Measurements from ENCODE around the gene BRAP. TPM values are rescaled to one million over a fixed set of nuclear protein-coding genes. Genes with fewer than 3 reads are reported as not detected.

The BRAP gene
- polyA plus RNA-seq, 1 of the 3 experiments (the other 2 are of a cell fraction), result 11.4 TPM

DNA sequence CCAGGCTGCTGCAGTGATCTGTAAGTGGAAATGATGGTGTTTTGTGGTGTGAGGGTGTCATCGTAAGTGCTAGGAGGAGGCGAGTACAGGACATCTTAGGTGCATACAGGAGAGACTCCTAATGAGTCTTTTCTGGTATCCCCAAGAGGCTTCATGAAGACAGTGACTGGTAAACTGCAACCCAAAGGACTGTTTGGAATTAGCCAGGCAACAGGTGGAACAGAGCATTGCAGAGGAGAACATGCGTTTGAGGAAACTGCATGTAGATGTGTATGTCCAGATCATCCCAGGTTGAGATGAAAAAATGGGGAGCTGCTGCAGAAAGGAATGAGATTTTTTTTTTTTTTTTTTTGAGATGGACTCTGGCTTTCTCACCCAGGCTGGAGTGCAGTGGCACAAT is 5.5 kb upstream of the BRAP start (continued):
- TF ChIP-seq, protein P1, sequence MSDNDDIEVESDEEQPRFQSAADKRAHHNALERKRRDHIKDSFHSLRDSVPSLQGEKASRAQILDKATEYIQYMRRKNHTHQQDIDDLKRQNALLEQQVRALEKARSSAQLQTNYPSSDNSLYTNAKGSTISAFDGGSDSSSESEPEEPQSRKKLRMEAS (IDR thresholded peaks at IDR 0.05; ENCODE audit: low read depth), result no peak
- no peak for TF ChIP-seq FOXM1 (IDR thresholded peaks at IDR 0.05; ENCODE audit: low read depth)
- TF ChIP-seq, protein P2, sequence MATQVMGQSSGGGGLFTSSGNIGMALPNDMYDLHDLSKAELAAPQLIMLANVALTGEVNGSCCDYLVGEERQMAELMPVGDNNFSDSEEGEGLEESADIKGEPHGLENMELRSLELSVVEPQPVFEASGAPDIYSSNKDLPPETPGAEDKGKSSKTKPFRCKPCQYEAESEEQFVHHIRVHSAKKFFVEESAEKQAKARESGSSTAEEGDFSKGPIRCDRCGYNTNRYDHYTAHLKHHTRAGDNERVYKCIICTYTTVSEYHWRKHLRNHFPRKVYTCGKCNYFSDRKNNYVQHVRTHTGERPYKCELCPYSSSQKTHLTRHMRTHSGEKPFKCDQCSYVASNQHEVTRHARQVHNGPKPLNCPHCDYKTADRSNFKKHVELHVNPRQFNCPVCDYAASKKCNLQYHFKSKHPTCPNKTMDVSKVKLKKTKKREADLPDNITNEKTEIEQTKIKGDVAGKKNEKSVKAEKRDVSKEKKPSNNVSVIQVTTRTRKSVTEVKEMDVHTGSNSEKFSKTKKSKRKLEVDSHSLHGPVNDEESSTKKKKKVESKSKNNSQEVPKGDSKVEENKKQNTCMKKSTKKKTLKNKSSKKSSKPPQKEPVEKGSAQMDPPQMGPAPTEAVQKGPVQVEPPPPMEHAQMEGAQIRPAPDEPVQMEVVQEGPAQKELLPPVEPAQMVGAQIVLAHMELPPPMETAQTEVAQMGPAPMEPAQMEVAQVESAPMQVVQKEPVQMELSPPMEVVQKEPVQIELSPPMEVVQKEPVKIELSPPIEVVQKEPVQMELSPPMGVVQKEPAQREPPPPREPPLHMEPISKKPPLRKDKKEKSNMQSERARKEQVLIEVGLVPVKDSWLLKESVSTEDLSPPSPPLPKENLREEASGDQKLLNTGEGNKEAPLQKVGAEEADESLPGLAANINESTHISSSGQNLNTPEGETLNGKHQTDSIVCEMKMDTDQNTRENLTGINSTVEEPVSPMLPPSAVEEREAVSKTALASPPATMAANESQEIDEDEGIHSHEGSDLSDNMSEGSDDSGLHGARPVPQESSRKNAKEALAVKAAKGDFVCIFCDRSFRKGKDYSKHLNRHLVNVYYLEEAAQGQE (IDR thresholded peaks at IDR 0.05; ENCODE audit: low read depth, low read length), result no peak

DNA sequence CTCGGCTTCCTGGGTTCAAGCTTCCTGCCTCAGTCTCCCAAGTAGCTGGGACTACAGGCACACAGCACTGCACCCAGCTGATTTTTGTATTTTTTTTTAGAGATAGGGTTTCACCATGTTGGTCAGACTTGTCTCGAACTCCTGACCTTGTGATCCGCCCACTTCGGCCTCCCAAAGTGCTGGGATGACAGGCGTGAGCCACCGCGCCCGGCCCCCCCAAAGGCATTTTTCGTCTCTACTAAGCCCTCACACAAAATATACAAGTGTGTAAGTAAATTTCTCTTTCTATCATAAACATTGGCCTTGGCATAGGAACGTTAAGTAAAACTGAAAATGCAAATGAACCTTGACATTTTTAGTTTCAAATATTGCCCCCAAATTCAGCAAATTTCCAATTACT is 2.2 kb upstream of the BRAP start:
- Histone ChIP-seq H3K9me3 (no peaks in the 10 kb centered on the region), H3K27ac (ENCODE audit: low read depth in 2 of 2, low read length in 1 of 2) (no peak overlapping the region), H3K79me2 (ENCODE audit: insufficient read depth) (peaks cover 61% of the 10 kb centered on the region), H3K36me3 (replicated peaks in 1 of 2; ENCODE audit: control insufficient read depth in 1 of 2, insufficient read depth in 2 of 2, low read length in 1 of 2) (peaks cover 2 to 4% of the 10 kb centered on the region in 2 experiments), H3K9ac (no peak overlapping the region), H4K20me1 (ENCODE audit: insufficient read depth) (0 out of 2 replicates have a peak, but pooled peaks cover 3% of the 10 kb centered on the region), H3K4me3 (ENCODE audit: low read depth in 2 of 2, low read length in 1 of 2) (no peak overlapping the region), H3K4me1 (ENCODE audit: control insufficient read depth in 1 of 2, insufficient read depth in 2 of 2, low read depth in 1 of 2, low read length in 1 of 2) (peaks cover 6 to 16% of the 10 kb centered on the region in 2 experiments; a peak in 2 of 4 replicates), H3F3A (replicated peaks; ENCODE audit: insufficient read depth) (no peaks in the 10 kb centered on the region), H3K4me2 (no peak overlapping the region), H3K9me2 (no peaks in the 10 kb centered on the region), H3K27me3 (ENCODE audit: insufficient read depth) (no peaks in the 10 kb centered on the region), H2AFZ (ENCODE audit: low read depth) (no peak overlapping the region)
- POLR2A ChIA-PET, result no interaction called here
- TF ChIP-seq, protein P1 (IDR thresholded peaks at IDR 0.05; ENCODE audit: low read depth), result no peak
- TF ChIP-seq, protein P3, sequence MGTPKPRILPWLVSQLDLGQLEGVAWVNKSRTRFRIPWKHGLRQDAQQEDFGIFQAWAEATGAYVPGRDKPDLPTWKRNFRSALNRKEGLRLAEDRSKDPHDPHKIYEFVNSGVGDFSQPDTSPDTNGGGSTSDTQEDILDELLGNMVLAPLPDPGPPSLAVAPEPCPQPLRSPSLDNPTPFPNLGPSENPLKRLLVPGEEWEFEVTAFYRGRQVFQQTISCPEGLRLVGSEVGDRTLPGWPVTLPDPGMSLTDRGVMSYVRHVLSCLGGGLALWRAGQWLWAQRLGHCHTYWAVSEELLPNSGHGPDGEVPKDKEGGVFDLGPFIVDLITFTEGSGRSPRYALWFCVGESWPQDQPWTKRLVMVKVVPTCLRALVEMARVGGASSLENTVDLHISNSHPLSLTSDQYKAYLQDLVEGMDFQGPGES (IDR thresholded peaks at IDR 0.05; ENCODE audit: low read depth, low read length), result no peak
- TF ChIP-seq RCOR1 (IDR thresholded peaks at IDR 0.05; ENCODE audit: low read length), result no peak
- TF ChIP-seq, protein P4, sequence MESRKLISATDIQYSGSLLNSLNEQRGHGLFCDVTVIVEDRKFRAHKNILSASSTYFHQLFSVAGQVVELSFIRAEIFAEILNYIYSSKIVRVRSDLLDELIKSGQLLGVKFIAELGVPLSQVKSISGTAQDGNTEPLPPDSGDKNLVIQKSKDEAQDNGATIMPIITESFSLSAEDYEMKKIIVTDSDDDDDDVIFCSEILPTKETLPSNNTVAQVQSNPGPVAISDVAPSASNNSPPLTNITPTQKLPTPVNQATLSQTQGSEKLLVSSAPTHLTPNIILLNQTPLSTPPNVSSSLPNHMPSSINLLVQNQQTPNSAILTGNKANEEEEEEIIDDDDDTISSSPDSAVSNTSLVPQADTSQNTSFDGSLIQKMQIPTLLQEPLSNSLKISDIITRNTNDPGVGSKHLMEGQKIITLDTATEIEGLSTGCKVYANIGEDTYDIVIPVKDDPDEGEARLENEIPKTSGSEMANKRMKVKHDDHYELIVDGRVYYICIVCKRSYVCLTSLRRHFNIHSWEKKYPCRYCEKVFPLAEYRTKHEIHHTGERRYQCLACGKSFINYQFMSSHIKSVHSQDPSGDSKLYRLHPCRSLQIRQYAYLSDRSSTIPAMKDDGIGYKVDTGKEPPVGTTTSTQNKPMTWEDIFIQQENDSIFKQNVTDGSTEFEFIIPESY (IDR thresholded peaks at IDR 0.05; ENCODE audit: borderline replicate concordance, low read depth), result no peak
- TF ChIP-seq, protein P5, sequence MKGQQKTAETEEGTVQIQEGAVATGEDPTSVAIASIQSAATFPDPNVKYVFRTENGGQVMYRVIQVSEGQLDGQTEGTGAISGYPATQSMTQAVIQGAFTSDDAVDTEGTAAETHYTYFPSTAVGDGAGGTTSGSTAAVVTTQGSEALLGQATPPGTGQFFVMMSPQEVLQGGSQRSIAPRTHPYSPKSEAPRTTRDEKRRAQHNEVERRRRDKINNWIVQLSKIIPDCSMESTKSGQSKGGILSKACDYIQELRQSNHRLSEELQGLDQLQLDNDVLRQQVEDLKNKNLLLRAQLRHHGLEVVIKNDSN (IDR thresholded peaks at IDR 0.05; ENCODE audit: borderline replicate concordance, low read depth), result no peak
- TF ChIP-seq RAD21 (IDR thresholded peaks at IDR 0.05; ENCODE audit: low read length), result no peak
- no peak for TF ChIP-seq CHD2 (IDR thresholded peaks at IDR 0.05; ENCODE audit: low read length, partially characterized antibody)
- no peak for TF ChIP-seq MXI1 (IDR thresholded peaks at IDR 0.05; ENCODE audit: low read depth, low read length)
- TF ChIP-seq, protein P6, sequence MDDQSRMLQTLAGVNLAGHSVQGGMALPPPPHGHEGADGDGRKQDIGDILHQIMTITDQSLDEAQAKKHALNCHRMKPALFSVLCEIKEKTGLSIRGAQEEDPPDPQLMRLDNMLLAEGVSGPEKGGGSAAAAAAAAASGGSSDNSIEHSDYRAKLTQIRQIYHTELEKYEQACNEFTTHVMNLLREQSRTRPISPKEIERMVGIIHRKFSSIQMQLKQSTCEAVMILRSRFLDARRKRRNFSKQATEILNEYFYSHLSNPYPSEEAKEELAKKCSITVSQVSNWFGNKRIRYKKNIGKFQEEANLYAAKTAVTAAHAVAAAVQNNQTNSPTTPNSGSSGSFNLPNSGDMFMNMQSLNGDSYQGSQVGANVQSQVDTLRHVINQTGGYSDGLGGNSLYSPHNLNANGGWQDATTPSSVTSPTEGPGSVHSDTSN (IDR thresholded peaks at IDR 0.05), result no peak
- TF ChIP-seq, protein P2 (IDR thresholded peaks at IDR 0.05; ENCODE audit: low read depth, low read length), result no peak
- TF ChIP-seq TCF12 (IDR thresholded peaks at IDR 0.05), result no peak
- DNase-seq, result no peak
- 96% methylated on average over 10 of the region's 10 CpGs for WGBS (ENCODE audit: low lambda C conversion rate)
- CTCF ChIA-PET, result interaction anchor here (0.5 to 0.8 kb wide), 2 partner anchors 14 to 118 kb away, joined by 3 to 4 read pairs; no protein-coding TSS in a partner anchor
